Measurements from ENCODE around the gene ST8SIA2. TPM values are rescaled to one million over a fixed set of nuclear protein-coding genes. Genes with fewer than 3 reads are reported as not detected.

The ST8SIA2 gene
- total and polyA plus RNA-seq, 2 donors (not counting 1 experiment from before 2014, with no cell fraction given) = under 0.01 TPM; not detected in 1

GRCh38 chr15:92443381-92443780, 49.7 kb downstream of the ST8SIA2 start:
- Histone ChIP-seq H3K27ac (ENCODE audit: insufficient read depth, low read length) (no peak overlapping the region), H3K4me1 (ENCODE audit: control insufficient read depth, extremely low read depth, insufficient read depth, low read length) (no peaks in the 10 kb centered on the region), H3K79me2 (ENCODE audit: control insufficient read depth, insufficient read depth, low read length) (no peaks in the 10 kb centered on the region), H3K4me2 (ENCODE audit: extremely low read depth, insufficient read depth, low read length) (no peak overlapping the region), H4K20me1 (ENCODE audit: control insufficient read depth, extremely low read depth, insufficient read depth, low read length) (no peaks in the 10 kb centered on the region), H3K27me3 (ENCODE audit: control insufficient read depth, insufficient read depth, low read length) (no peaks in the 10 kb centered on the region), H2AFZ (ENCODE audit: low read length) (no peak overlapping the region), H3K4me3 (replicated peaks in 1 of 4; ENCODE audit: control extremely low read depth in 1 of 4, insufficient read depth in 1 of 4, low read depth in 3 of 4, low read length in 4 of 4) (no peak overlapping the region), H3K36me3 (ENCODE audit: control insufficient read depth, insufficient read depth, low read length) (no peaks in the 10 kb centered on the region), H3K9me3 (ENCODE audit: control insufficient read depth, insufficient read depth, low read depth, low read length) (no peaks in the 10 kb centered on the region), H3K9ac (ENCODE audit: insufficient read depth, low read length) (no peak overlapping the region)
- DNase-seq (ENCODE audit: low read depth in 2 of 2) = no peak
- TF ChIP-seq CTCF (conservative IDR thresholded peaks at IDR 0.05 in 1 of 2, IDR thresholded peaks at IDR 0.05 in 1 of 2; ENCODE audit: low read depth in 1 of 2, low read length in 2 of 2) = no peak
- no peak for TF ChIP-seq EZH2 (IDR thresholded peaks at IDR 0.05; ENCODE audit: low read length, missing control alignments)

- no peaks in the 10 kb centered on the region for H4K20me1 ChIP-seq (ENCODE audit: control insufficient read depth, extremely low read depth, insufficient read depth, low read length)
- H3K27me3 ChIP-seq (ENCODE audit: control insufficient read depth, insufficient read depth, low read length) = no peaks in the 10 kb centered on the region
- H3K4me3 ChIP-seq (replicated peaks in 1 of 4; ENCODE audit: control extremely low read depth in 1 of 4, insufficient read depth in 1 of 4, low read depth in 3 of 4, low read length in 4 of 4) = no peak overlapping the region
- no peaks in the 10 kb centered on the region for H3K36me3 ChIP-seq (ENCODE audit: control insufficient read depth, insufficient read depth, low read length)
- no peak for TF ChIP-seq EZH2 (IDR thresholded peaks at IDR 0.05; ENCODE audit: low read length, missing control alignments)
- TF ChIP-seq CTCF (conservative IDR thresholded peaks at IDR 0.05 in 1 of 2, IDR thresholded peaks at IDR 0.05 in 1 of 2; ENCODE audit: low read depth in 1 of 2, low read length in 2 of 2) = no peak
- H3K9ac ChIP-seq (ENCODE audit: insufficient read depth, low read length) = no peak overlapping the region
- H3K27ac ChIP-seq (ENCODE audit: insufficient read depth, low read length) = no peak overlapping the region
- no peak overlapping the region for H3K4me2 ChIP-seq (ENCODE audit: extremely low read depth, insufficient read depth, low read length)
- no peak overlapping the region for H2AFZ ChIP-seq (ENCODE audit: low read length)
- H3K79me2 ChIP-seq (ENCODE audit: control insufficient read depth, insufficient read depth, low read length) = no peaks in the 10 kb centered on the region
- H3K9me3 ChIP-seq (ENCODE audit: control insufficient read depth, insufficient read depth, low read depth, low read length) = no peaks in the 10 kb centered on the region
- H3K4me1 ChIP-seq (ENCODE audit: control insufficient read depth, extremely low read depth, insufficient read depth, low read length) = no peaks in the 10 kb centered on the region
- DNase-seq (ENCODE audit: low read depth in 2 of 2) = no peak
These were observed 51.0 kb downstream of the ST8SIA2 start for GRCh38 chr15:92444631-92445030.

- Histone ChIP-seq H3K27me3 (ENCODE audit: control insufficient read depth, insufficient read depth, low read length) (no peaks in the 10 kb centered on the region), H4K20me1 (ENCODE audit: control insufficient read depth, extremely low read depth, insufficient read depth, low read length) (no peaks in the 10 kb centered on the region), H3K4me2 (ENCODE audit: extremely low read depth, insufficient read depth, low read length) (no peak overlapping the region), H3K4me3 (replicated peaks in 1 of 4; ENCODE audit: control extremely low read depth in 1 of 4, insufficient read depth in 1 of 4, low read depth in 3 of 4, low read length in 4 of 4) (no peak overlapping the region), H3K9me3 (ENCODE audit: control insufficient read depth, insufficient read depth, low read depth, low read length) (no peaks in the 10 kb centered on the region), H3K79me2 (ENCODE audit: control insufficient read depth, insufficient read depth, low read length) (no peaks in the 10 kb centered on the region), H3K27ac (ENCODE audit: insufficient read depth, low read length) (no peak overlapping the region), H2AFZ (ENCODE audit: low read length) (no peak overlapping the region), H3K9ac (ENCODE audit: insufficient read depth, low read length) (no peak overlapping the region), H3K36me3 (ENCODE audit: control insufficient read depth, insufficient read depth, low read length) (no peaks in the 10 kb centered on the region), H3K4me1 (ENCODE audit: control insufficient read depth, extremely low read depth, insufficient read depth, low read length) (no peaks in the 10 kb centered on the region)
- TF ChIP-seq EZH2 (IDR thresholded peaks at IDR 0.05; ENCODE audit: low read length, missing control alignments) (no peak), CTCF (conservative IDR thresholded peaks at IDR 0.05 in 1 of 2, IDR thresholded peaks at IDR 0.05 in 1 of 2; ENCODE audit: low read depth in 1 of 2, low read length in 2 of 2) (no peak)
- no peak for DNase-seq (ENCODE audit: low read depth in 2 of 2)
These were observed 54.7 kb downstream of the ST8SIA2 start for GRCh38 chr15:92448370-92448769.

Measured in fibroblast of lung (primary cell).